Peyer's patch (tissue), 4 donors: Measurements from ENCODE around the gene VTI1A. TPM values are rescaled to one million over a fixed set of nuclear protein-coding genes. Genes with fewer than 3 reads are reported as not detected.
"Not testable (repeated sequence)": the region's sequence is repeated elsewhere in the genome, so short reads cannot be mapped to it uniquely, and the experiment has no call there.

Experiments used
- DNase-seq, 3 donors: peaks; one replicate each; pipeline ENCODE4 v3.0.0-alpha.2; 2017 to 2019
- H3K27ac ChIP-seq, 4 donors: fragments of 200-600 bp; sonication (generic); one replicate each; pipeline ENCODE4 v1.5.1; 2016 to 2019
- H3K27me3 ChIP-seq, 2 donors: fragments of 200-600 bp; sonication (generic); one replicate each; pipeline ENCODE4 v1.5.1; 2019
- H3K36me3 ChIP-seq, 3 donors: fragments of 200-600 bp; sonication (generic); one replicate each; pipeline ENCODE4 v1.5.1; 2016 to 2019
- H3K4me1 ChIP-seq, 4 donors: fragments of 200-600 bp; sonication (generic); one replicate each; pipeline ENCODE4 v1.5.1; 2016 to 2019
- H3K4me3 ChIP-seq, 4 donors: fragments of 200-600 bp; sonication (generic); 1 replicate in 3 of 4; 2 replicates in 1 of 4; pipeline ENCODE4 v1.5.1; 2016 to 2019; ENCODE audit warnings: mild to moderate bottlenecking in 1 of 4
- H3K9me3 ChIP-seq, 4 donors: fragments of 200-600 bp; sonication (generic); one replicate each; pipeline ENCODE4 v1.5.1; 2016 to 2019; ENCODE audit warnings: mild to moderate bottlenecking in 1 of 4
- CTCF ChIP-seq, 6 experiments: fragments of 450-650 bp in 4 of 6; fragments of 200-600 bp in 2 of 6; sonication (generic) in 1 of 6; IDR thresholded peaks; one replicate each; pipeline ENCODE4 v1.5.1; 2017 to 2019; ENCODE audit warnings: antibody characterized with exemption in 6 of 6, mild to moderate bottlenecking in 3 of 6, moderate library complexity in 1 of 6
- POLR2A ChIP-seq, 2 donors: fragments of 450-650 bp; IDR thresholded peaks; one replicate each; pipeline ENCODE4 v1.5.1; 2017; ENCODE audit warnings: antibody characterized with exemption in 2 of 2, mild to moderate bottlenecking in 2 of 2, moderate library complexity in 2 of 2
- total RNA-seq, 4 donors: library from RNA; depleted of rRNA; stranded (reverse); fragments of >200 nt; gene quantifications; one replicate each; pipeline ENCODE4 v1.1.0, GENCODE V29; 2016

The VTI1A gene
- total RNA-seq, 4 donors from 2014 or later = 97.2 to 710 (median 170) TPM

GRCh38 chr10:112585126-112585525 is 138.1 kb downstream of the VTI1A start:
- no peak overlapping the region for H3K27ac ChIP-seq
- no peaks in the 10 kb centered on the region for H3K36me3 ChIP-seq
- no peak for DNase-seq
- H3K4me3 ChIP-seq = no peak overlapping the region
- no peaks in the 10 kb centered on the region for H3K27me3 ChIP-seq
- TF ChIP-seq POLR2A (IDR thresholded peaks at IDR 0.05) (no peak), CTCF (IDR thresholded peaks at IDR 0.05) (no peak)
- H3K4me1 ChIP-seq = no peaks in the 10 kb centered on the region
- no peaks in the 10 kb centered on the region for H3K9me3 ChIP-seq

- Histone ChIP-seq H3K36me3 (no peaks in the 10 kb centered on the region), H3K4me1 (no peaks in the 10 kb centered on the region), H3K4me3 (no peak overlapping the region), H3K27ac (no peak overlapping the region), H3K27me3 (no peaks in the 10 kb centered on the region), H3K9me3 (no peaks in the 10 kb centered on the region)
- TF ChIP-seq POLR2A (IDR thresholded peaks at IDR 0.05) = no peak
- no peak for TF ChIP-seq CTCF (IDR thresholded peaks at IDR 0.05)
- DNase-seq = no peak
Measured at GRCh38 chr10:112585960-112586359, 138.9 kb downstream of the VTI1A start.

GRCh38 chr10:112587729-112588128 is 140.7 kb downstream of the VTI1A start:
- no peak overlapping the region for H3K4me3 ChIP-seq

GRCh38 chr10:112588225-112588990 is 141.4 kb downstream of the VTI1A start:
- no peaks in the 10 kb centered on the region for H3K27me3 ChIP-seq
- TF ChIP-seq POLR2A (IDR thresholded peaks at IDR 0.05) = no peak
- TF ChIP-seq CTCF (IDR thresholded peaks at IDR 0.05) = no peak
- no peak for DNase-seq
- no peaks in the 10 kb centered on the region for H3K9me3 ChIP-seq
- H3K4me1 ChIP-seq = no peaks in the 10 kb centered on the region
- no peak overlapping the region for H3K4me3 ChIP-seq
- H3K27ac ChIP-seq = no peak overlapping the region
- H3K36me3 ChIP-seq = no peaks in the 10 kb centered on the region

More at GRCh38 chr10:112587729-112588128, 140.7 kb downstream of the VTI1A start:
- Histone ChIP-seq H3K4me1 (no peaks in the 10 kb centered on the region), H3K36me3 (no peaks in the 10 kb centered on the region), H3K27ac (no peak overlapping the region), H3K27me3 (no peaks in the 10 kb centered on the region), H3K9me3 (no peaks in the 10 kb centered on the region)
- DNase-seq = no peak
- TF ChIP-seq POLR2A (IDR thresholded peaks at IDR 0.05) = no peak
- TF ChIP-seq CTCF (IDR thresholded peaks at IDR 0.05) = no peak

- no peak overlapping the region for H3K27ac ChIP-seq
- no peaks in the 10 kb centered on the region for H3K9me3 ChIP-seq
- no peak for DNase-seq
- no peak overlapping the region for H3K4me3 ChIP-seq
- no peak for TF ChIP-seq POLR2A (IDR thresholded peaks at IDR 0.05)
- TF ChIP-seq CTCF (IDR thresholded peaks at IDR 0.05) = no peak
- no peaks in the 10 kb centered on the region for H3K27me3 ChIP-seq
- no peaks in the 10 kb centered on the region for H3K4me1 ChIP-seq
- no peaks in the 10 kb centered on the region for H3K36me3 ChIP-seq
Measured at GRCh38 chr10:112589081-112589480, 142.1 kb downstream of the VTI1A start.

- not testable (repeated sequence) for H3K27ac ChIP-seq, DNase-seq, H3K27me3 ChIP-seq, H3K9me3 ChIP-seq, H3K4me3 ChIP-seq, H3K4me1 ChIP-seq, H3K36me3 ChIP-seq
Measured at GRCh38 chr10:112590786-112591185, 143.8 kb downstream of the VTI1A start.
